ENCODE measurements around the gene FAM120A. TPM values are rescaled to one million over a fixed set of nuclear protein-coding genes. Genes with fewer than 3 reads are reported as not detected.

FAM120A gene
- total RNA-seq, 4 donors from 2014 or later, result 72.3 to 106 (median 76.1) TPM

GRCh38 chr9:93598647-93599241, 147.3 kb downstream of the FAM120A start:
- no peak overlapping the region for H3K4me3 ChIP-seq

GRCh38 chr9:93599571-93600403, 148.3 kb downstream of the FAM120A start:
- TF ChIP-seq EP300 (IDR thresholded peaks at IDR 0.05) (no peak), POLR2A (IDR thresholded peaks at IDR 0.05) (no peak), CTCF (IDR thresholded peaks at IDR 0.05) (no peak)
- Histone ChIP-seq H3K36me3 (peaks cover 0 to 8% (median 0%) of the 10 kb centered on the region in 3 donors), H3K27ac (no peak overlapping the region), H3K4me3 (no peak overlapping the region), H3K27me3 (no peaks in the 10 kb centered on the region), H3K4me1 (peaks cover 0 to 64% (median 14%) of the 10 kb centered on the region in 4 donors), H3K9me3 (no peaks in the 10 kb centered on the region)
- no peak for DNase-seq (ENCODE audit: low spot score in 2 of 2)
- WGBS, 2 donors, result 72 to 78% methylated on average over 12 to 17 of the region's 17 CpGs

More at GRCh38 chr9:93598647-93599241, 147.3 kb downstream of the FAM120A start:
- TF ChIP-seq CTCF (IDR thresholded peaks at IDR 0.05), result no peak
- TF ChIP-seq POLR2A (IDR thresholded peaks at IDR 0.05), result no peak
- TF ChIP-seq EP300 (IDR thresholded peaks at IDR 0.05), result no peak
- peak overlapping the region in 2 of 4 donors; percentile 34 to 67 for H3K27ac ChIP-seq
- H3K4me1 ChIP-seq, result peaks cover 0 to 74% (median 19%) of the 10 kb centered on the region in 4 donors
- H3K36me3 ChIP-seq, result peaks cover 0 to 6% (median 0%) of the 10 kb centered on the region in 3 donors
- no peak for DNase-seq (ENCODE audit: low spot score in 2 of 2)
- no peaks in the 10 kb centered on the region for H3K27me3 ChIP-seq
- WGBS, 2 donors, result 51% methylated on average over 11 of the region's 11 CpGs
- H3K9me3 ChIP-seq, result no peaks in the 10 kb centered on the region

- 51 to 67% methylated on average over 1 to 3 of the region's 3 CpGs for whole genome bisulfite sequencing, 2 donors
- no peak overlapping the region for H3K4me3 ChIP-seq
- H3K36me3 ChIP-seq, result peaks cover 0 to 13% (median 0%) of the 10 kb centered on the region in 3 donors
- DNase-seq (ENCODE audit: low spot score in 2 of 2), result no peak
- TF ChIP-seq CTCF (IDR thresholded peaks at IDR 0.05), result no peak
- no peak for TF ChIP-seq POLR2A (IDR thresholded peaks at IDR 0.05)
- TF ChIP-seq EP300 (IDR thresholded peaks at IDR 0.05), result no peak
- no peak overlapping the region for H3K27ac ChIP-seq
- H3K9me3 ChIP-seq, result peaks cover 0 to 6% (median 0%) of the 10 kb centered on the region in 4 donors
- H3K4me1 ChIP-seq, result peaks cover 0 to 57% (median 14%) of the 10 kb centered on the region in 4 donors
- H3K27me3 ChIP-seq, result no peaks in the 10 kb centered on the region
Observed at GRCh38 chr9:93600504-93600903, 149.0 kb downstream of the FAM120A start.

GRCh38 chr9:93601063-93601462, 149.6 kb downstream of the FAM120A start:
- Histone ChIP-seq H3K36me3 (peaks cover 0 to 17% (median 0%) of the 10 kb centered on the region in 3 donors), H3K27me3 (no peaks in the 10 kb centered on the region), H3K27ac (no peak overlapping the region), H3K9me3 (peaks cover 0 to 11% (median 0%) of the 10 kb centered on the region in 4 donors), H3K4me3 (no peak overlapping the region), H3K4me1 (peaks cover 0 to 53% (median 14%) of the 10 kb centered on the region in 4 donors)
- TF ChIP-seq EP300 (IDR thresholded peaks at IDR 0.05) (no peak), CTCF (IDR thresholded peaks at IDR 0.05) (no peak), POLR2A (IDR thresholded peaks at IDR 0.05) (no peak)
- WGBS, 2 donors, result 60 to 72% methylated on average over 4 of the region's 4 CpGs
- no peak for DNase-seq (ENCODE audit: low spot score in 2 of 2)

GRCh38 chr9:93601666-93602065, 150.2 kb downstream of the FAM120A start:
- no peak overlapping the region for H3K4me3 ChIP-seq
- no peak for DNase-seq (ENCODE audit: low spot score in 2 of 2)
- H3K4me1 ChIP-seq, result peaks cover 0 to 49% (median 14%) of the 10 kb centered on the region in 4 donors
- 64 to 72% methylated on average over 5 of the region's 5 CpGs for WGBS, 2 donors
- no peak overlapping the region for H3K27ac ChIP-seq
- H3K9me3 ChIP-seq, result peaks cover 0 to 16% (median 0%) of the 10 kb centered on the region in 4 donors
- H3K36me3 ChIP-seq, result peaks cover 0 to 19% (median 0%) of the 10 kb centered on the region in 3 donors
- no peaks in the 10 kb centered on the region for H3K27me3 ChIP-seq
- TF ChIP-seq CTCF (IDR thresholded peaks at IDR 0.05) (no peak), POLR2A (IDR thresholded peaks at IDR 0.05) (no peak), EP300 (IDR thresholded peaks at IDR 0.05) (no peak)
